Measurements from ENCODE around the gene SYNPO.

The SYNPO gene

DNA sequence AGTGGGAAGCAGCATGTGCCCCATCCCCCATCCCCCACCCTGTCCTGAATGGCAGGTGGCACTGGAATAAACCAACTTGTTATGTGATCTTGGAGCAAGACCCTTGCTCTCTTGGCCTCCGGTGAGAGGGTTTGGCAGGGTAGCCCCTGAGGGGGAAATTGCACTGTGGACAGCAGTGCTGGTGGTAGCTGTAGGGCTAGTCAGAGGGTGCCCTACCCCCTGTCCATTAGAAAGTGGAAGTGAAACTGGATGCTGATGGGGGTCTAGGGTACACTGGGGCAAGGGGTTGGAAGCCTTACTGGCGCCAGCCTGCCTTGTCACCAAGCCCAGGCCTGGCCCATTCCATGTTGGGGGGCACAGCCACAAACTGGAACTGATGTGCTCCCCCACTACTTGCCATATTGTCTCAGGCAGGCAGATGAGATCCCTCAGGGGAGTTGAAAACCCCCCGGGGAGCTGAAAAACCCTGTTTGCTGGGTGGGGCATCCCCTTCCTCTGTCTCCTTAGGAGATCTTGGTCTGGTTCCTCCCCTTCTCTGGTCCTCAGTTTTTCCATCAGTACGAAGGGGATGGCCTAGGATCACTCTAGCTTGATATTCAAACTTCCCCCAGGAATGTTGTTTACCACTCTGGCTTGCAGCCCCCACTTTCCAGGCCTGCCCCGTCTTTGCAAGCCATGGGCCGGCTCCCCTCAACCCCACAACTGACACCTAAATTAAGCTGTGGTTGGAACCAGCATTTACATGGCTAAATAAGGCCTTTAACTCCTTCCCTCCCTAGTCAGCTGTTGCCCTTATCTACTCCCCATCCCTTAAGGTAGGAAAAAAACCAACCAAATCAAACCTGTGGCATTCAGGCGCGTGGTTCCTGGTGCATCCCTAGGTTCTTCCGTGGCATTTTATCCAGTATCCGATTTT is 14.4 kb upstream of the SYNPO start:
- no peak for DNase-seq

DNA sequence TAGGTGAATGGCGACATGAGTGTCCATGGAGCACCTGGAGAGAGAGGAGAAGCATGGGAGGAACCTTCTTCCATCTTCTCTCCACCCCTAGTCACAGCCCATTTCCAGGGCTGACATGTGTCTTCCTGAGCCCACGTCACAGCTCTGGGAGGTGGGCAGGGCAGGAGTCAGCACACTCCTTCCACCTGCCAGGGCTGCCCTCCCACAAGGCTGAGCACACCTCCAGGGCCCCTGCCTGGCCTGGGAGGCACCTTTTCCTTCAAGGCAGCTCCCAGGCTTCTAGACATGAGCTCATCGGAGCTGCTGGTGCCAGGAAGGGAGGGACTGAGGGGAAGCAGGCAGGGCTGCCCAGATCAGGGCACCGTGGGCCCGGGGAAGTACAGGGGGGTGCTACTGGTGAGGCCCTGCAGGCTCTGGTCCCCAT is 13.6 kb upstream of the SYNPO start:
- no peak for DNase-seq

DNA sequence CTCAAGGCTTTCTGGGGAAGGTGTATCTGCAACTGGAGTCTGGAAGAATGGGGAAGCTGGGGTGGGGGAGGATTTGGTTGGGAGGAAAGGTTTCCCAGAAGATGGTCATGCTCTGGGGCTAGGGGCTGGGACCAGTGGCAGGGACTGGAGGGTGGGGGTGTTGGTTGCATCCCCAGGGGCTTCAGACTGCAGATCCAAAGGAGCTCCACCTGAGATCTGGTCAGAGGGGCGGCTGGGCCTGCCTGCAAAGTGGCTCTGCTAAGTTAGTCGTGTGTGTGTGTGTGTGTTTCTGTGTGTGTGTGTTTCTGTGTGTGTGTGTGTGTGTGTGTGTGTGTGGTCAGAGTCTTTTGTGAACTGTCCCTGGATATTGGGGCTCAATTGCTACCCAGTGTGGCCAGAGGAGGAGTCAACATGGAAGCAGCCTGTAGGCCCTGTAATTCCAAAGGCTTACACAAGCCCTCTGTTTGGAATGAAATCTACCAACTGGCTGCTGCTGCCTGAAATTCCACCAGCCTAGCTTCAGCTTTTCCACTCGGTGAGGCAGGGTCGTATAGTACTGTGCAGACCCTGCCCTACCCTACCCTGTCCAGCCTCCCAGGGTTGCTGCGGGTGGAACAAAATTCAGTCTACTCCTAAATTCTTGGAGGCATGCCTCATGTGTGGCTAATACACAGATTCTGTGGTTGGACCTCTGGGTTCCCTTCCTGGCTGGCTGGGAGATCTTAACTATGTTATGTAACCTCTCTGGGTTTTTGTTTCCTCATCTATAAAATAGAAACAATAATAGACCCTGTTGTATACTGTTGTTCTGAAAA is 12.5 kb upstream of the SYNPO start:
- DNase-seq, result no peak

DNA sequence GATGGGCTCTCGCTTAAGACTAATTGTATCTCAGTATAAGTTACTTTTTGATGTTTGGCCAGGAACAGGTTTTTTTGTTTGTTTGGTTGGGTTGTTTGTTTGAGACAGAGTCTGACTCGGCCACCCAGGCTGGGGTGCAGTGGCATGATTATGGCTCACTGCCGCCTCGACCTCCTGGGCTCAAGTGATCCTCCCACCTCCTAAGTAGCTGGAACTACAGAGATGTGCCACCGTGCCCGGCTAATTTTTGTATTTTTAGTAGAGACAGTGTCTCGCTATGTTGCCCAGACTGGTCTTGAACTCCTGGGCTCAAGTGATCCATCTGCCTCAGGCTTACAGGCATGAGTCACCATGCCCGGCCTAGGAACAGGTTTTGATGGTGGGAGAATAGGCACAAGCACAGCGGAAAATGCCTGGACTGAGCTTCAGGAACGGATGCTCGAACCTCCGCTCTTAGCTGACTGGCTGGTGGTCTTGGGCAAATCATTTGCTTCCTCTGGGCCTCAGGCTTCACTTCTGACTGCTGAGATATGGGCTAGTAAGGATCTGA is 11.4 kb upstream of the SYNPO start:
- DNase-seq, result no peak

DNA sequence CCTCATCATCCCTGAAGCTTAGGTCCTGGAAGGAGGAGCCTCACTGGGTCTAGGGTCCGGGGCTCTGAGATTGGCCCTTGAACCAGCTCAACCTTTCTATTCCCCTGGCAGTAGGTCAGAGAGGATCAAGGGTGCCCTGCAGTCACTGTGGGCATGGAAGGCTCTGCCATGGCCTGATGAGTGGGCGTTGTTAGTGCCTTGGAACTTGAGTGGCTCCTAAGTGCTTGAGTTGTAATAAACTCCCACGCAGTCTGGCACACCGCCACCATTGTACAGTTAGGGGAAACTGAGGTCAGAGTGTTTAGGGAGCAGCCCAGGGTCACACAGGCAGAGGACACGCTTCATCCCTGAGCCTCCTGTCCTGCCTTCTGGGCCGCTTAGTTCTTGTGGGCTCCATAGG is 10.4 kb upstream of the SYNPO start:
- no peak for DNase-seq

DNA sequence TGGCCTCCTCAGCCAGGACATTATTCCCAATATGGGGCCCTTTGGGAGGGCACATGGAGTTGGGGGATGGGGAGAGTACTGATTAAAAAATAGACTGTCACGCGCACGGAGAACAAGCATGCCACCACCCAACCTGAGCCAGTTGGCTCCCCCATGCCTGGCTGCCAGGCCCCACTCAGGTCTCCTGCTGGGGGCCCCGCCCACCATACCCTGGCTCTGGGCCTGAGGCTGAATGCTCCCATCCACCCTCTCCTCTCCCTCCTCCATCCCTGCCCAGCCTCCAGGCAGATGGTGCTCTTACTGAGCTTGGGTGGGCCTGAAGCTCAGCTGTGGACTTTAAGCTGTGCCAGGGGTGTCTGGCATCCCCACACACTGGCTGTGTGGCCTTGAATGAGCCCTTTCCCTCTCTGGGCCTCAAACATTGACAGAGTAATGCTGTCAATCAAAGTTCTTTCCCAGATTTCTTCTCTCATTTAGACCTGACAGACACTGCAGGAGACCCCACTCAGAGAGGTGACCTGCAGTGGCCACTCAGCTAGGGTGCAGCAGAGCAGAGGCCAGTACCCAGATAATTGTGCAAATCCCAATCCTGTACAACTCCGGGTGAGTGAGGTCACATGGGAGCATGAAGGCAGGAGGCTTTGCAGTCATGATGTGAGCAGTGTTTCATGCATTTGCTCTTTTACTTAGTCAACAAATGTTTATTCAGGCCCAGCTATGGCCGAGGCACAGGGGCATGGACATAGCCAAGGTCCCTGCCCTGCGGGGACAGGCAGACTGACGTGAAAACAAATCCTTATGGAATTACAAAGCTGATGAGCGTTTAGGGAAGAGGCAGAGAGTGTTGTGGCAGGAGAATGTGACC is 9.8 kb upstream of the SYNPO start:
- no peak for DNase-seq

DNA sequence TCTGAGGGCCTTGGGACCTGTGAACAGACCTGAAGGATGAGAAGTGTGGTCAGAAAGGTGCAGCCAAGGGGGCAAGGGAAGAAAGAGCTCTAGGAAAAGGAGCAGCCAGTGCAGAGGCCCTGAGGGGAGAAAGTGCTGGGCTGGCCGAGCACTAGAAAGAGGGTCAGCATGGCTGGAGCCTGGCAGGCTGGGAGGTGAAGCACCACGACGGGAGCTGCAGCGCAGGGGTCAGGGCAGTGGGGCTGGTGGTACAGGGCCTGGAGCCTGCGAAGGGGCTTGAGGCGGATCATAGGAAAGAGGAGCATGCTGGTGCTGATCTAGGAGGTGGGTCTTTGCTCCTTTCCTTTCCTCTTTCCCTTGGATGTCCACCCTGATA is 9.1 kb upstream of the SYNPO start:
- DNase-seq, result no peak

DNA sequence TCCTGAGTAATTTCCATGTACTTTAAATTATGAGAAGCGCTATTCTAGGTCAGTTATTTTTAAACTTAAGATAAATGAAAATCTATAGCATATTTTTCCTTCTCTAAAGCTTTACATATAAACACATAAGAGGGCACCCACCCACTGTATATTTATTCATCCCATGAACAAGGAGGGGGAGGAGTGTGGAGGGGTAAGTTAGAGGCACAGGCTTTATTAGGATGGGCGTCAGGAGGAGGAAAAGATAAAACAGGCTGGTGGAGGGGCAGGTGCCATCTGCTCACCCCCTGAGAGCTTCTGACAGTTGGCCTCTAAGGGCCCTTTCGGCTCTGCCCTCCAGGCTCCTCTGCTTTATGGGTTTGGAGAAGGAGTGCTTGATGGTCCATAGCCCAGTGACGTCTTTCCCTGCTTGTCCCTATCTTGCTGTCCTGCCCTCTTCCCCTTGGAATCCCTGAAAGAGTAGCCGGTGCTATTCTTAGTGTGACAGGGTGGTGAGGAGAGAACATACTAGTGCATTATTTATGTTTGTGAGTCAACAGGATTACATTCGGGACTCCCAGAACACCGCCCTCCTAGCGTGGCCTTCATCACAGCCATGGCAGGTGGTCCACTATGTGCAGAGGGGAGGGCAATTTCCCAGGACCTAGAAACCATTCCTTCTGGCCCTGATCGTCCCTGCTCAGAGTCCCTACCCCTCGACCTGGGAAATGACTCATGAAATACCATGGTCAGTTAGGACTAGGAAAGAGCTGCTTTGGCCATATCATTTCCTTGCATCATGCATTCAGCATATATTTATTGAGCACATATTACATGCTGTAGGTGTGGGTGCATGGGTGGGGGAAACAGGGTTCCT is 7.9 kb upstream of the SYNPO start:
- DNase-seq, result no peak

DNA sequence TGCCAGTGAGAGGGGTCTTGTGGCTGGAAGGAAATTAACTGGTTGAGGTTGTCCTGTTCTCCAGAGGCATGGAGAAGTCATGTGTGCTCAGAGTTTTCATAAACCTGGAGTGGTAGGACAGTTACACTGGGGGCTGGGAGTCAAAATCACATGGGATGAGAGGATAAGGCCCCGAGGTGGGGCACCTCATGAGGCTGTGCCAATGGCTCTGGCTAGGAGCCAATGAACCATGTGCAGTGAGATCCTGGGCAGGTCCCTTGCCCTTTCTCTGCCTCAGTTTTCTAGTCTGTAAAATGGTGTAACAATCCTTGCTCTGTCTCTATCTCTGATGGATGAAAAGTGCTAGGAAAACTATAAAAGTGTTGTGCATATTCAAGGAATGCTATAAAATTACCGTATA is 7.0 kb upstream of the SYNPO start:
- no peak for DNase-seq

DNA sequence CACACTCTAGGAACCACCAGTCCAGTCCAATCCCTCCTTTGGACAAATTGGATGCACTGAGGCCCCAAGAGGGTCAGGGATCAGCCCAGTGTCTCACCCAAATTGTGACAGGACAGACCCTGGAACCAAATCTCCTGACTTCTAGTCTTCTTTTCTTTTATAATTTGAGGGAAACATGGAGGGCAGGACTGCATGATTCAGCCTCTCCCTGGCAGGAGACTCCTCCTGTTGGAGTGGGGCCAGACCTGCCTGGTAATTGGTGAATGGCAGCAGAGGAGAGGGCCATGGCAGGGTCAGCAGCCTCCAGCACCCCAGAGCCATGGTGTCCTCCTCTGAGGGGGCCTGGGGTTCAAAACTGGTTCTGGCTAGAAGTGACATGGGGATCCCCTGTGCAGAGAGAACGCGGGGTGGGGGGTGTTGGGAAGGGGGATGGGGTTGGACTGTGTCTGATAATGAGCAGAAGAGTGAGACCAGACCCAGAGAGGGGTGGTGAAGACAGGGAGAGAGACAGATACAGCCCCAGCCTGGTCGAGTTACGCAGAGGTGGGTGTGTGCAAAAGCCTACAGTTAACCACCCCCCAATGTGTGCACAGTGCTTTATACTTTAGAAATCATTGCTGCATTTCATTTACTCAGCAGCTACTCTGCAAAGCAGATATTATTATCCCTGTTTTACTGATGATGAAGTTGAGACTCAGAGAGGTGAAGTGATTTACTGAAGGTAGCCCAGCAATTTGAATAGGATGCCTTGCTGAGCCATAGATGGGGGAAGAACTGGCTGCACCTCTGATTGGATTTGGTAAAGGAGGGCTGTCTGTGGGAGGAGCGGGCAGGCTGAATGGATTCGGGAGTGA is 3.8 kb upstream of the SYNPO start:
- no peak for DNase-seq

DNA sequence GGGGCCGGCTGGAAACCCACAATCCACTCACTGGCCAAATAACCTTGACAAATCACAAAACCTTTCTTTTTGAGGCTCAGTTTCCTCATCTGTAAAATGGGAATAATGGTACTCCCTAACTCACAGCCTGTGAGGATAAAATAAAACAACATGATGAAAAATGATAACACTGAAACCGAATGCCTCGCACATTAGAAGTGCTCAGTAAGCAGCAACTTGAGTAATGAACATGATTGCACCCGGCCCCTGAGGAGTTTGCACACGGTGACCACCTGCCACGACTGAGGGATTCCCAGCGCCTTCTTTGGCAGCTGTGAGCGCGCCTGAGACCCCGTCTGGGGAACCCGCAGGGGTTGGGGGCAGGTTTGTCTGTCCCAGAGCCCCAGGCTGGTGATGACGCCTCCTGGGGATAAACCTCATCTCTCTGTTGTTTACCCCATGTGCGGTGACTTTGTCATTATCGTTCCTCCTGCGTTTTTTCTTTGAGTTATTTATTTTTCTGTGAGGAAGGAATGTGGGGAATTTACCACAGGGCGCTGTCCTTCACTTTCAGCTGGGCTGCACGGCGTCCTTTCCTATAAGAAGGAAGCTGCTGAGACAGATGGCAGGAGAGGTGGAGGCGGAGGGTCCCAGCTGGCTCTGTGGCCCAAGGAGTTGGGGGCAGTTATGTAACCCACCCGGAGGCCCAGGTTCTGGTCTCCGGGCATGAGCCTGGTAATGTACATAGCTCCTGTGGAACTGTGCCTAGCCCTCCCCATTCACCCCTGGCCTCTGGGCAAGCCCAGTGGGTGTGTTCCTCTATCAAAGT is 3.0 kb upstream of the SYNPO start:
- DNase-seq, result no peak

DNA sequence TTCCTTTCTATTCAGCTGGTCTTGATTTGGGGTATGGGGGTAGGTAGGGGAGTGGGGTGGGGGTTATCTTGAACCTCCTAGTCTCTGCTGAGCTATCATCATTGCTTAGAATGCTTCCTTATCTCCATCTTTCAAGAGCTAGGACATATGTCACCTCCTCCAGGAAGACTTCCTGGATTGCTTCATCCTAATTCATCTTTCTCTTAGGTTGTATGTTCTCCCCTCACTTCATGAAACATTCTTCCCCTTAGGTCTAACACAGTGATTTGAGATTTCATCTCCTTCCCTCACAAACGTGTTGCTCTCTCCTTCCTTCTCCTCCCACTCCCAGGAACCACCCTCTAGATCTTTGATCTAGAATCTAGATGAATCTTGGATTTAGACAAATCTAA is 2.4 kb upstream of the SYNPO start:
- no peak for DNase-seq

DNA sequence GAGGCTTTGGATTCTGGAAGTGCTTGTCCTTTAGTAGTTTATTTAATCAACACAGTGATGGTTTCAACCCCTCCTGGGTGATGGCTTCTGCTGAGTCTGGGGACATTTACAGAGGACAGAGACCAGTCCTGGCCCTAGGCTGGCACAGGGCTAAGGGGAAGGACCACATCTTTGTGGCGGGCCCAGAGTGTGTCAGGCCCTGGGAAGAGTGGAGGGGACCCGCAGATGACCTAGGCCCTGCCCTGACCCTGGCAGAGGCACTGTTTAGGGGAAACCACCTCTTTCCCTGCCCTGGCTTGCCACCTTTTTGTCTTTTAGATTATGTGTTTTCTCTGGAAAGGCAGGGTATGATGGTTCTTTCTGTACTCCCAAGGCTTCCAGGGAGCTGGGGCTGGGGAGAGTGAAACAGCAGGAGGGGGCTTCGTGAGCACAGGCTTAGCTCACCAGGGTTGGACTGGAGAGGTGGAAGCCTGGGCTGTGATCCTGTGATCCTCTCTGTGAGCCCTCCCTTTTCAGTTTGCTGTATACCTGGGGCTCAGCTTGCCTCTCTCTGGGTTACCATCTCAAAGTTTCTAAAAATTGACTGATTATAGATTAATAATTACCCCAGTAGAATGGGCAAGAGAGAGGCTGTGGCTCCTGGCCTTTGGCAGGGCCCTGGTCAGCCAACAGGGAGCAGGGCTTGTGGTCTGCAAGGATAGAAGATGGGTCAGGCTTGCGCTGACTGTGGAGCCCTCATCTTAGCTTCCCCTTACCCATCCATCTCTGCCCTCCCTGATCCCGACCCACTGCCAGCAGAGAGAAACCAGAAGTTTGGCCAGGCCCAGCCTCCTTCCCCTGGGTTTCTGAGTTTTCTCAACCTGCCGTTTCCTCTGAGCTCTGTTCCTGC is 1.7 kb upstream of the SYNPO start:
- no peak for DNase-seq

DNA sequence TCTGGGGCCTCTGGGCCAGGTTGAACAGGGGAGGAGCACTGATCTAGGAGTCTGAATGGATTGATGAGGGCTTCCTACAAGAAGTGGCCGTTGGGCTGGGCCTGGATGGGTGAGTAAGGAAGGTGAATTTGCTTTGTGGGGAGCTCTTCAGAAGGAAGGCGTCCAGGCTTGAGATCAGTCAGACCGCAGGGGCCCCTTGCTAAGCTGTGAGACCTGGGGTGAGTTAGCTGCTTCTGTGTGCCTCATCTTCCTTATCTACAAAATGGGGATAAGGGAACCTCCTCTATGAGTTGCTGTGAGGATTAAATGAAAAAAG is 1.1 kb upstream of the SYNPO start:
- no peak for DNase-seq

DNA sequence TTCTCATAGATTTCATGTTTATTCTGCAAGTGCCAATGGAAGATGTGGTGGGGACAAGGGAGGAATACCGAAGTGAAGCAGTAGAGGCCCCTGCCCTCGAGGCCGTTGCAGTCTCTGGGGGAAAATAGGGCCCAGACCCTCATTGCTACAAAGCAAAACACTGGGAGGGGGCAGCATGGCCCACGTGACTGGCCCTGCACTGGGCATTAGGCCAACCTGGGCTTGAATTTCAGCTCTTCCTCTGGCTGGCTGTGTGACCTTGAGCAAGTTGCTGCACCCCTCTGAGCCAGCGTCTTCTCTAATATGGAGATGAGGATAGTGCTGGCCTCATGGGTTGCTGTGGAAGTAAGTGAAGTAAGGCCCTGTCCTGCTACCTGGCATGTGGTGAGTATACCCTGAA is 709 bp upstream of the SYNPO start:
- no peak for DNase-seq

DNA sequence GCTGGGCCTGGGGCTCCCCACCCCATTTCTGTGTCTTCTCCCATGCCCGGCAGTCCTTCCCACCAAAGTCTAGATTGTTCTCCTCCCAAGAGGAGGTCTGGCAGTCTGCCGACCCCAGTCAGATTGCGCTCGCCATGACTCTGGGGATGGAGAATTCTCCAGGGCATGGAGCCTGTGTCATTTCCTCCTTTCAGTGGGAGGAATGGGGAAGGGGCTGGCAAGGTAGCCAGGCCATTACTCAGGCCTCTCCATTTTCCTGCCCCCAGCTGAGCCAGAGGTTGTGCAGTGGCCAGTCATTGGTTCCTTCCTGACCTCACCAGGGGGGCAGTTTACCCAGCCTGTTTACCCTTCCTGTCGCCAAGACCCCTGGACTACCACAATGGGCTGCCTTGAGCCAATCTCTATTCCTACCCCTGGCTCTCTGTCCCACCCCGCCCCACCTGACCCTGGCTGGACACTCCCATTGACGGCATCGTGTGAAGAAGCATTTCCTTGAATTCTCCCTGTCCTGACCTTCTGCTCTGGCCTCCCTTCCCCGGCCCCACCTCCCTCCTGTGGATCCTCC is 628 bp downstream of the SYNPO start:
- DNase-seq, result no peak

DNA sequence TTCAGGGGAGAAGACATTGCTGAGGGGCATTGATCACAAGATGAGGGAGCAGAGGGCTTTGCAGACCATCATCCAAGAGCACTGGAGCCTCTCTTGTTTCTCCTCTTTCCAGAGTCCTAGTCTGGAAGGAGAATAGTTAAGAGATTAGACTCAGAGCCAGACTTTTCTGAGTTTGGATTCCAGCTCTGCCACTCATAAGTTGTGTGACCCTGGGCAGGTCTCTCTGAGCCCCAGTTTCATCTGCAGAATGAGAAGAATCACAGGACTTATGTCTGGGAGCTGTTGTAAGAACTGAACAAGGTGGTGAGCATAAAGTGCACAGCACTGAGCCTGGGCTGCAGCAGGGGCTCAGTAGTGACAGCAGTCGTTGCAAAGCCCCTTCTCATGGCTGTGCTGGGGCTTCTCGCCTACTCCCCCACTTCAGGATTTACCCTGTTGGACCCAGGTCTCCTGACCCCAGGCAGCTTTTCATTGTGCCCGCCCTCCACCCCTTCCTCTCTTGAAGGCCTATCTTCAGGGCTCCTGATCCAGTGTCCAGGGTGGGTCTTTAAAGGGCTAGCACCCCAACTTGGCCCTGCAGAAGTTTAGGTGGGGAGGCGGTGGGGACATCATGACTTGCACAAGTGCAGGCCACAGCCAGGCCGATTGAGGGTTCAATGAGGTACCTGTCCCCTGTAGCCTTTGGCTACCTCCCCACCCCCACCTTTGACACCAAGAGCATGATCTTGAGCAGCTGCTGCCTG is 1.5 kb downstream of the SYNPO start:
- no peak for DNase-seq

DNA sequence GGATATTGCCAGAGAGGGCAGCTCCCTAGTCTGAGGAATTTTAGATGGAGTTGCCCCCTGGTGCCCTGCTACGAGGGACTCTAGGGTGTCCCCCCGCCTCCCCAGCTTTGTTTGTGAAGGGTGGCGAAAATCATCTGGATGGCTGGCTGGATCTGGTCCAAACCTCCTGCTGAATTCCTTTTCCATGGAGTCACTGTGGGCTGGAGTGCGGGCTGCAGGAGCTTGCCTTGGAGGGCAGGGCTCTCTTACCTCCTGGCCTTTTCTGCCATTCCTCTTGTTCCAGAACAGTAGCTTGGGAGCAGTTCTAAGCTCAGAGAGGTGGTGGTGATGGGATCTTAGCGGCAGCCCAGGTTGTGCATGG is 2.1 kb downstream of the SYNPO start:
- no peak for DNase-seq

Measured in DMS153 (cell line).